GM21526 (cell line): Measurements from ENCODE around the gene CDK5RAP2.

ENCODE experiments used
- ATAC-seq: cut with Tn5 transposase; IDR thresholded peaks from one replicate; pipeline ENCODE4 v1.9.1; 2021; ENCODE audit warnings: moderate library complexity; ENCODE audit not compliant: unreplicated experiment, low FRiP score

CDK5RAP2 gene

DNA sequence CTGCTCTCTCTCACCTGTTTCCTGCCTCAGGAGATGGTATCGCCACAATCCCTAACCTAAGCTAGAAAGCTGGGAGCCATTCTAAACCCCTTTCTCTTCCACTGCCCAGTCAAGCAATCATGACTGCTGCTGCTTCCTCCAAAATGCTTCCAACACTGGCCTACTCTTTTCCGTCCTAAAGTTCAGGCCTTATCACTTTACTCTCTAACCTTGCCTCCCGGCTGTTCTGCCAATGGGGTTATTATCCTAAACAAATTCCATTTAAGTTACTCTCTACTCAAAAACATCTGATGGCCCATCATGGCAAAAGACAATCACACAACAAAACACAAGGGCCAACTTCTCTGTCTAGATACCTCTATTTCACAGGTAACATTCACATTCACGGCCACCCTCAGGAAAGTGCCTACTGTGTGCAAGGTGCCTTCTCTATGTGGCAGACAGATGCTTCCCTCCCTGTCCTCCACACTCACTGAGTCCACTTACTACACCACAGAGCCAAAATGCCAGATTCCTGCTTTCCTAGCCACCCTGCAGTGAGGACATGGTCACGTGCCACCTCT lies 168.0 kb downstream of the CDK5RAP2 start:
- no peak for ATAC-seq

DNA sequence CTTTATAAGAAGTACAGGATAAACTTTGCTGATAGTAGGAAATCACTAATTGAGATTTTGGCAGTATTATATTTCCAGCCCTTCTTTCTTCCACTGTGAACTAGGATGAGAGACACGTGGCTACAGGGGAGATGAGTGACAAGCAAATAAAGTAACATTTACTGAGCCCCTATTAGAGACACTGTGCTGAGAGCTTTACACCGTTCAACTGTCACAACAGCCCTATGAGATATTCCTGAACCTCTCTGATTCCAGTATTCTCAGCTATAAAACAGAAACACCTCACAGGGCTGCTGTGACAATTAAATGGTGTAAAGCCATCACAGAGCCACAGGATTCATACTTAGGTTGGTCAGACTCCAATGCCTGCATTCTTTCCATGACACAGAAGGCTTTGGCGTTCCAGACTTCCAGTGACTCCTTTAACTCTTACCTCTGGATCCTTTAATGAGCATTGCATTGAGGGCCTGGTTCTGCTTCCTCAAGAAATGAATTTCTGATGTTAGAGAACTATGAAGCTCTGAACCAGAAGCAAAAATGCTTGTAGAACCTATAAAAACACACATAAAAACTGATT lies 169.0 kb downstream of the CDK5RAP2 start:
- ATAC-seq, result no peak

DNA sequence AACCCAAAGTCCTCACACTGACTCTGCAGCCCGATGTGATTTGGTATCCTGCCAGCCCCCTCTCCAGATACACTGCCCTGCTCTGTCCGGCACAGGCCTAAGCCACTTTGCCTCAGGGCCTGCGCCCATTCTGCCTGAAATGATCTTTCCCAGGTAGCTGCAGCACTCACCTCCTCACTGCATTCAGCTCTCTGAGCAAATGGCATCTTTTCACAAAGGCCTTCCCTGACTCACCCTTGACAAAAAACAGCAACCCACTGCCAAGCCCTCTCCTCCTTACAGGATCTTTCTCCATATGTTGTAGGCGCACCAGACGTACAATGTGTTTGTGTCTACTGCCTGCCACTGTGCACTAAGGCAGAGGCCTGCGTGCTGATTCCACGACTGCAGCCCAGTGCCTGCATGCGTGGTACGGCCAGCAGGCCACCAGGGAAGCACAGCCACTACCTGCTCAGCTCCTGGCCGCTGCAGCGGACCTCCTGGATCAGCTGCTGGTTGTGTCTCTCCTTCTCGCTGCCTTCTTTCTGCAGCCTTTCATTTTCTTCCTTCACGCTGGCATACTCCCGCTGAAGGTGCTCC lies 171.2 kb downstream of the CDK5RAP2 start:
- no peak for ATAC-seq

DNA sequence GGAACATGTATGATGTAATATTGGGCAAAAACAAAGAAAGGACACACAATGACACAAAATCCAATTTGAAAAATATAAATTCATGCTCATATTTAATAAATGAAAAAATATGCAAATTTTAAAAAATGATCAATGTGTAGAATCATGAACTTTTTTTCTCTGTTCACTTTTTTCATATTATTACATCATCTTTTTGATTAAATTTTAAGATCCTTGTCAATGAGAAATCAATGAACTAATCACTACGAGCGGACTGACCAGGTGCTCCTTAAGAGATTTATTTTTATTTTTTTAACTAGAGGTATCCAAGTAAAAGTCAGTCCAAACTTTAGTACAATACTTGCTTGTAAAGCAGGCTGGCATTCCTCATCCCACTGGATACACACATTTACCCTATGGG lies 174.1 kb downstream of the CDK5RAP2 start:
- ATAC-seq, result no peak

- ATAC-seq, result no peak
These were observed 174.8 kb downstream of the CDK5RAP2 start for GRCh38 chr9:120405134-120405533.

GRCh38 chr9:120403543-120403856 lies 176.5 kb downstream of the CDK5RAP2 start:
- ATAC-seq, result no peak

DNA sequence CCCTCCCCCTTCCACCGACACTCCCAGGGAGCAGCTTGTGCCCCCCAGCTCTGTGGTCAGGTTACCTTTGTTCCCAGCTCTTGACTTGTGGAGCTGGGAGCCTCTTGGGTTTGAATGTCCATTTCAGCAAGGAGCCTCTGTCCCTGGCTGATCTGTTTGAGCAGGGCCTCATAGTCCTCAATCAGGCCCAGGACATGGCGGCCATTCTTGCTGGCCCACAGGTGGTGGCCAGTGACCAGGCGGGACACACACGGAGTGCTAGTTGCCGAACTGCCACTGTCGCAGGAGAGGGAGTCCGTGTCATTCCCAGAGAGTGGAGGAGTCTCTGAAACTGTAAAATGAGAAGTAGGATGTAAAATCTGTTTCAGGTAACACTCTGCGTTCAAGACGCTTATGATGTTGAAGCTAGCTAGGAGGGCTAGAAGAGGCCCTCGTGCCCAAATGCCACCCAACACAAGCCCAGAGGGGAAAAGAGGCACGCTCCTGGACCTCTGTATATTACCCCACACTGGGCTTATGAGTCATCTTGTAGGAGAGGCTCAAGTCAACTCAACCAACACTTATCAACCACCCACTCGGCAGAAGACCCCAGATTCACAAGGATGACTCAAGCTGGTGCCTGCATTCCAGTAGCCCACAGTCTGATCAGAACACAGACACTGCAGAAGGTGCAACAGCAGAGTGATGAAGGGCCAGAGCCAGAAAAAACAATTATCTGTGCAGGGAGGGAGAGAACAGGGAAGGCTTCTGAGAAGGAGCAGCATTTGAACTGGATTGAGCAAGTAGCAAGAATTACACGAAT lies 177.0 kb downstream of the CDK5RAP2 start:
- ATAC-seq, result no peak

DNA sequence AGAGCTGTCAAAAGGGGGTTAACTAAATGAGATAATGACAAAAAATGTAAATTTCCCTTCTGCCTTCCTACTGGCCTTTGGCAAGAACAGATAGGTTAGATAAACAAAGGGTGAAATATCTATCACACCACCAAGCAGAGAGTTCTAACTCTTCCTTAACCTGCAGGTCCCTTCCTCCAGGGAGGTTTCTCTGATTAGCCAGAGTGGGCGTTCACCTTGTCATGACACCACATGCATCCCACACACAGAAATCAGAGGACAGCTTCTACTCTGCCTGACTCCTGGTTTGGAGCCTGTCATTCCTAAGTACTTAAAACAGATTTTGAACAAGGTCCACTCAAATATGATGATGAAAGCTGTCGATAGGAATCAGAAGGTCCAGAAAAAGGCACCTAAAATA lies 180.0 kb downstream of the CDK5RAP2 start:
- ATAC-seq, result no peak

DNA sequence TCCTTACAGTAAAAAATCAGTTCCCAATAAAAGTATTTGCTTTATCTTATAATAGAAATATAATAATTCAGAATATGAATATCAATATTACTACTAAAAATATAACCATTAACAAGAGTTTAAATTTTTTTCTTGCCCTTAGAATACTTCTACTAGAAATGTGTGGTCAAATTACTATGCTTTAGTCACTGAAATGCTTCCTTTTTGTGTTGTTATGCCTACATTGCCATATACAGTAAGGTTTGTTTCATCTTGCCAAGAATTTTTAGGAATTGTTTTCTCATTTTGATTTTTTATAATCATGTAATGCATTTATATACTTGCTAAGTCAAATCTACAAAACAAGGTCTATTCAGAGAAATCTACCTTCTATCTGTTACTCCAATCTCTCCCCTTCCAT lies 181.7 kb downstream of the CDK5RAP2 start:
- no peak for ATAC-seq

DNA sequence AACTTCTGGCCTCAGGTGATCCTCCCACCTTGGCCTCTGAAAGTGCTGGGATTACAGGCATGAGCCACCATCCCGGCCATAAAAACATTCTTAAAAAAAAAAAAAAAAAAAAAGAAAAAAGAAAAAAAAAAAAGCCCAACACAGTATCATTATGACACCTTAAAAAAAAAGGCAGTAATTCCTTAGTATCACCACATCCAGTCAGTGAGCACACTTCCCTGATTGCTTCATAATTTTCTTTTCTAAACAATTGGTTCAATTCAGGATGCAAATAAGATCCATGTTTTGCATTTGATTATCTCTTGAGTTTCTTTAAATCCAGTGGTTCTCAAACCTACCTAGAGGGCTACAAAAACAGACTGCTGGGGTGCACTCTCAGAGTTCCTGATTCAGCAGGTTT lies 182.5 kb downstream of the CDK5RAP2 start:
- ATAC-seq, result no peak

GRCh38 chr9:120396931-120397330 lies 183.0 kb downstream of the CDK5RAP2 start:
- ATAC-seq, result no peak

GRCh38 chr9:120396418-120396817 lies 183.5 kb downstream of the CDK5RAP2 start:
- no peak for ATAC-seq

GRCh38 chr9:120395376-120395775 lies 184.6 kb downstream of the CDK5RAP2 start:
- no peak for ATAC-seq

DNA sequence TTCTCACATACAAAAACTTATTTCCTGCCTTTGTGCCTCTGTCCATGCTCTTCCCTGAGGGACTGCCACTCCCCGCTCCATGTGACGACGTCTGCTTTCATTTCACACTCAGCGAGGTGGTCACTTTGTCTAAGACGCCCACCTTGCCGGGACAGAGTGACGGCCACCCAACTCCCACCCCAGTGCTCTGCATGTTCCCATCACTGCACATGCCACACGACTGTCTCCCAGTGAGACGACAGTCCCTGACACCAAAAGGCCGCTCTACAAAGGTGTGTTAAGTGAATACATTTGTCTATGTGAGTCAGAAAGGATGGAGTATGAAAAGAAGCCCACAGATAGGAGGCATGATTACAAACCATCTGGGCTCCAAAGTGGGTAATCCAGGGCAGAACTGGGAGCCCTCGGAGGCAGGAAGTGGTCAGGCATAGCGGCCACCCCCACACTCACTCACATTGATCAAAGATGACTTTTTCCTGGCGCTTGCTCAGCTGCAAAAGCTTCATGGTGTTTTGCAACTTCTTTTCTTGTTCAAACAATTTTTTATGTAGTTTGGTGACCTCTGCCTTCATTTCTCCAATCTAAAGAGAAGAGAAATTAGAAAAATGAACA lies 185.8 kb downstream of the CDK5RAP2 start:
- no peak for ATAC-seq

DNA sequence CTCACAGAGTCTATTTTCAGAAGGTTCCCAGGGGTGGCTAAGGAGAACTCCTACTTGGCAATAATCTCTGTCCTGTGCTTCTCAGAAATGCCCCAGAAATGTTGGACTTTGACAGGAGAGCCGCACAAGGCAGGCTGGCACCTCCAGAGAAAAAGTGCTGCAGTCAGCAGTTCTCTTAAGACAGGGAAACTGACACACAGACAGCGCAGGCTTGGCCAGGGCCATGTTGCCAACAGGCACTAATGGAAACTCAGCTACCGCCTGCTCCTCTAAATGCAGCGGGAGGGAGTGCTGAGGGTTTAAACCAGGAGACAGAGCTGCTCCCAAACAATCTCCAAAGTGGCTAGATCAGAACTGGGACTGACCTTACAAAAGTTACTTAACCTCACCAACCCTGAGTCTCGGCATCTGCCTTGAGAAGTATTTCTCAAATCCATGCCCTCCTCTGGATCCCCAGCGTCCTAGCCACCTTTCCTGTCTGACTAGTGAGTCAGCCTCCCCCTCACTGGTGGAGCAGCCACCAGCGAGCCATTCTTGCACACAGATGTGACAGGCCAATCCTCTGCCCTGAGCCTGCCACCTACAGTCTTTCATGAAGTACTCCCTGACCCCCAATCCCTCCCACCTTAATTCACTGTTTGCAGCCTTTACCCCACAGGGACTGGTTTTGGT lies 186.4 kb downstream of the CDK5RAP2 start:
- ATAC-seq, result no peak

DNA sequence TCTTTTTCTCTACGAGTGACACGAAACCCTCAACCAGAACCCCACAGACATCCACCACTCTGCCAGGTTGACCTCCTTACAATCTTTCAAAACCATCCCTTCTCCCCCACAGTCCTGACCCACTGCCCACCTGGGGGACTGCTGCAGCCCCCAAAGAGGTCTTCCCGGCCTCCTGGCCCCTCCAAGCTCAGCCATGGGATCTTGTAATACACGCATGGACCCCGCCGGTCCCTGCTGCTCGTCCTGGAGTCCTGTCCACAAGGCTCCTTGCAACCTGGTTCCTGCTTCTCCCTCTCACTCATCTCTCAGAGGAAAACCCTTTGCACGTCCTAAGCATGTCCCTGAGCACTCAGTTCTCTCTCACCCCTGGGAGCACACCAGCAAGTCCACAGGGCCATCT lies 187.3 kb downstream of the CDK5RAP2 start:
- ATAC-seq, result no peak

- no peak for ATAC-seq
These were observed 187.7 kb downstream of the CDK5RAP2 start for GRCh38 chr9:120392245-120392644.

GRCh38 chr9:120391691-120392090 lies 188.3 kb downstream of the CDK5RAP2 start:
- no peak for ATAC-seq

GRCh38 chr9:120390637-120391190 lies 189.3 kb downstream of the CDK5RAP2 start:
- ATAC-seq, result no peak

- no peak for ATAC-seq
These were observed 190.1 kb downstream of the CDK5RAP2 start for GRCh38 chr9:120389867-120390266.

DNA sequence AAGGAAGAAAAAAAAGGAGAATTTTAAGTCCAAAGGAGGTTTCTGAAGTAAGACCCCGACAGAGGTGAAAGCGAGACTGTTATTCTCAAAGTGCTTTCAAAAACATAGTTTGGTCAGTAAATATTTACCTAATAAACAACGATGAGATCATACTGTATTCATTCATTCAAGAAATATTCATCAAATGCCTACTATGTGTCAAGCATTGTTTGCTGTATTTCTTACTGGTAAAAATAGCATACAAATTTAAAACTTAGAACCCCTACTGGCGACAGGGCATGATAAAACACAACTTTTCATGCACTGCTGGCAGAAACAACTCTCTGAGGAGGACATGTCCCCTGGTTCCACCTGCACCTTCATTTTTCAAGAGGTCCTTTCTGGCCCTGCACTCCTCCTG lies 190.7 kb downstream of the CDK5RAP2 start:
- ATAC-seq, result no peak
